HT-29 (cell line): Measurements from ENCODE around the gene RYR1. TPM values are rescaled to one million over a fixed set of nuclear protein-coding genes. Genes with fewer than 3 reads are reported as not detected.
"Not testable (repeated sequence)": the region's sequence is repeated elsewhere in the genome, so short reads cannot be mapped to it uniquely, and the experiment has no call there.

Source experiments
- DNase-seq: peaks from one replicate; pipeline ENCODE4 v3.0.0-alpha.2; 2015; ENCODE audit warnings: low spot score
- total RNA-seq: library from RNA; depleted of rRNA; stranded (reverse); fragments of >200 nt; shearing (Covaris generic); gene quantifications from 2 replicates; pipeline ENCODE4 v1.2.3, GENCODE V29; 2014

RYR1 gene
- total RNA-seq, 1 experiment from 2014 or later: not detected

DNA sequence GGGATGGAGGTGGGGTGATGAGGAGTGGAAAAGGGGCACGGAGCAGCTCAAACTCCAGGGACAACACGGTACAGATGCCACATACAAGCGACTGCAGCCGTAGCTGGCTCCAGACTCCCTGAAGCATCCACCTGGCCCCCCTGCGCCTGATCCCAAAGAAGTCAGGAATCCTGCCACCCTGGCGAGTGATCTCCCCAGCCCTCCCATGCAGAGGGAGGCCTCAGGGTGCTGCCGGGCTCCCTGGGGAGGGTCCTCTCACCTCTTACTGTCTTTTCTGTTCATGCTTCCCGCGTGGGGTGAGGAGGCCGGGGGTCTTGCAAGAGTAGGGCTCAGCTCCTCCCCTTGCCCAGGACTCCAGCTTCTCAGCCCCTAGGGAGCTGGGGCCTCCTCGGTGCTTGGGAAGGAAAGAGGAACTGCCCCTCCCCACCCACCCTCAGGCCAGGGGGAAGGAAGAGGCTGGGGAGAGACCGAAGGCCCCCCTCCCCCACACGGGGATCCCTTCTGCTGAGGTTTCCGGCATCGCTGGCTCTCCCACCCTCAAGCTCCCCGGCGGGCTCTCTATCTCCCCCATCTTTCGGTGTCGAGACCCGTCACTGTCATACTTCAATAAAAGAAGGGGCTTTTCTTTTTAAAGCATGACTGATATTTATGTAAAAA lies 7.6 kb upstream of the RYR1 start, which contains the start of gene RASGRP4:
Gene RASGRP4 (minus strand): TSS at position 410 of the 657 bp plus-strand sequence. CDS start 128 bp downstream, at position 282.
- DNase-seq: no peak

DNA sequence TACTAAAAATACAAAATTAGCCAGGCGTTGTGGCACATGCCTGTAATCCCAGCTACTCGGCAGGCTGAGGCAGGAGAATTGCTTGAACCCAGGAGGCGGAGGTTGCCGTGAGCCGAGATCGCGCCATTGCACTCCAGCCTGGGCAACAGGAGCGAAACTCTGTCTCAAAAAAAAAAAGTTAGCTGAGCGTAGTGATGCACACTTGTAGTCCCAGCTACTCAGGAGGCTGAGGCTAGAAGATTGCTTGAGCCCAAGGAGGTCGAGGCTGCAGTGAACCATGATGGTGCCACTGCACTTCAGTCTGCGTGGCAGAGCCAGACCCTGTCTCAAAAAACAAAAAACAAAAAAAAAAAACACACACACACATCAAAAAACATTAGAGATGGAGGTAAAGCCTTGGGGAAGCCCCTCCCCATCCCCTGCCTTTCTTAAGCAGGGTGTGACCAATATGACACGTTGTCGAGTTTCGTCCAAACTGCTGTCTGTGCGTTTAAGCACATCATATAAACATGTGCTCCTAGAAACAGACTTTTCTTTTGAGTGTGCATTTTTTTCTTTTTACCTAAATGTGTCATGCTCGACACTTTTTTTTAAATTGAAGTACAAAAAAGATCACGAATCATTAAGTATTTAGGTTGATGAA lies 6.3 kb upstream of the RYR1 start:
- DNase-seq: not testable (repeated sequence)

DNA sequence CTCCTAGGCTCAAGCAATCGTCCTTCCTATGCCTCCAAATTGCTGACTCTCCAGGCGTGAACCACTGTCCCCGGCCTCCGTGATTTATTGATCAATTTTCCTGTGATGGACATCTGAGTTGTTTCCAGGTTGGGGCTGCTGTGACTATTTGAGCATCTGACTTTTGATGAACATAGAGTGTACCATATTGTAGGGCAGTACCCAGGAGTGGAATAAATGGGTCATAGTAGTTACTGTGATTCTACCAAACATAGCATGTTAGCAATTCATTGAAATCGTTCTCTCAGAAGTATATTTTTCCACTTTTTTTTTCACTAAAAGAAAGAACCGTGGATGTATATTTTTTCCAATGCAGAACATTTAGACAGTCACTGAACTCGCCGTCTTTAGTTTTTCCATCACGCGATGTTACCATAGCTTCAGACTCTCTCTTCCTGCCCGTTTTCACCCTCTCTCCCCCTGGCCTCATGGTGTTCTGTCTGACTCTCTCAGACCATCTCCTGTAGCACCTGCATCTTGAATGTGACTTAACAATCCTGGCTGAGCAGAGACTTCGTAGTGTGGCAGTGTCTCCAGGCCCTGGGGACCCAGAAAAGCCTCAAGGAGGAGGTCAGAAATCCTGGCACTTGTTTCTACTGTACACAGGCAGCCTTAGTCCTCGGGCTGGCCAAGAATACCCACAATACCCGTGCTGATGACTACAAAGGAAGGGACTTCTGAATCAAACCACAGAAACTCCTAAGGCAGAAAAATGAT lies 4.3 kb upstream of the RYR1 start:
- DNase-seq: no peak

DNA sequence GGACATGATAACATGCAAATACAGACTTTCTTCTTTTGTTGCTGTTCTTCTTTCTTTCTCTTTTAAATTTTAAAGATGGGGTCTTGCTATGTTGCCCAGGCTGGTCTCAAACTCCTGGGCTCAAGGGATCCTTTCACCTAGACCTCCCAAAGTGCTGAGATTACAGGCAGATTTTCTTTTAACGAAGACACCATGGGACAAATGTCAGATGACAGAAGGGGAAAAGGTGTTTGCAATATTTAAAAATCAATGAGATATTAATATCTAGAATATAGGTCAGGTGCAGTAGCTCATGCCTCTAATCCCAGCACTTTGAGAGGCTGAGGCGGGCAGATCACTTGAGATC lies 3.7 kb upstream of the RYR1 start:
- no peak for DNase-seq

DNA sequence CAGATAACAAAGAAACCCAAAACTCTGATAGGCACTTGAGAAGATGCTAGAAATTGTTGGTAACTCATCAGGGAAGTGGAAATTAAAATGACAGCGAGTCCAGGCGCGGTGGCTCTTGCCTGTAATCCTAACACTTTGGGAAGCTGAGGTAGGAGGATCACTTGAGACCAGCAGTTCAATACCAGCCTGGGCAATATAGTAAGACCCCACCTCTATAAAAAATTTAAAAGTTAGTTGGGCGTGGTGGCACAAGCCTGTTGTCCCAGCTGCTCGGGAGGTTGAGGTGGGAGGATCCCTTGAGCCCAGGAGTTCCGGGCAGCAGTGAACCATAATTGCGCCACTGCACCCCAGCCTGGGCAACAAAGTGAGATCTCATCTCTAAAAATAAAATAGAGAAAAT lies 2.6 kb upstream of the RYR1 start:
- DNase-seq: no peak

DNA sequence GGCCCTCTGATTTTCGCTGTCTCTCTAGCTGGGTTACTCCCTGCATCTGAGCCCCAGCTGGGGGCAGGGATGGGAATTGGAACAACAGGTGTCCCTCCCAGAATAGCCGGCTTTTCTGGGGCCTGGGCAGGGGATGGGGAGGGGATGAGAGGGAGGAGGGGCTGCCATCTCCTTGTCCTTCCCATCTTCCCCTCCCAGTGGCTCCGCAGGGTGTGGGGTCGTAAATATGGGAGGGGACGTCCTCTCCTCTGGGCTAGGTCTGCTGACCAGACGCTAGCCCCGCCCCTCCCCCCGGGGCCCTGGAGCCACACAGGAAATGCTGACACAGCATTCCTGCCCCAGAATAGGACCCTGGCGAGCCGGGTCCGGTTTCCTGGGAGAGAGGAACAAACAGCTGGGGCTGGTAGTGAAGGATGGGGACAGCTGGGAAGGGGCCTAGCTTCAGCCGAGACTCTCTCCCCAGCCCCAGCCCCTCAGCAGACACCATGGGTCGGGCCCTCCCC lies 1.1 kb downstream of the RYR1 start:
- DNase-seq: no peak

DNA sequence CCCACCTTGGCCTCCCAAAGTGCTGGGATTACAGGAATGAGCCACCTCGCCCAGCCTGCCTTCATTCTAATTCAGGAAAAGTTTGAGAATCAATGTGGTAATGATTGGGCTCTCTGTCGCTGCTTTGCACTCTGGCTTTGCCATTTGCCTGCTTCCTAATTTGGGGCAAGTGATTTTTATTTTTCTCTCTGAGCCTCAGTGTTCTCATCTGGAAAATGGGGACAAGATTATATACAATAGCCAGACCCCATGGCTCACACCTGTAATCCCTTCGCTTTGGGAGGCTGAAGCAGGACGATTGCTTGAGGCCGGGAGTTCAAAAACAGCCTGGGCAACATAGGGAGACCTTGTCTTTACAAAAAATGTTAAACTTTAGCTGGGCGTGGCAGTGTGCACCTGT lies 3.8 kb downstream of the RYR1 start:
- DNase-seq: no peak

DNA sequence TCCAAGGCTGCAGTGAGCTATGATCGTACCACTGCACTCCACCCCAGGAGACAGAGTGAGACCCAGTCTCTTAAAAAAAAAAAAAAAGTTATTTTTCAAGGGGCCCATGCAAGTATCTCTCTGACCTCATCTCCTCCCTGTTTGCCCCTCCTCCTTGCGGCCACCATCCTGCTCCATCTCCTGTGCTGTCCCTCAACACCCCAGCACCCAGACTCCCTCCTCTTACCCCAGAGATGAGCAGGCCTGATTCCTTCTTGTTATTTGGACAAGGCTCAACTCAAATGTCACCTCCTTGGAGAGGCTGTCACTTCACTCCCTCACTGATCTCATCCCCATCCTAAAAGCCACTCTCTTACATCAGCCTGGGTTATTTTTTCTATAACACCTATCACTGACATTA lies 4.4 kb downstream of the RYR1 start:
- DNase-seq: no peak

DNA sequence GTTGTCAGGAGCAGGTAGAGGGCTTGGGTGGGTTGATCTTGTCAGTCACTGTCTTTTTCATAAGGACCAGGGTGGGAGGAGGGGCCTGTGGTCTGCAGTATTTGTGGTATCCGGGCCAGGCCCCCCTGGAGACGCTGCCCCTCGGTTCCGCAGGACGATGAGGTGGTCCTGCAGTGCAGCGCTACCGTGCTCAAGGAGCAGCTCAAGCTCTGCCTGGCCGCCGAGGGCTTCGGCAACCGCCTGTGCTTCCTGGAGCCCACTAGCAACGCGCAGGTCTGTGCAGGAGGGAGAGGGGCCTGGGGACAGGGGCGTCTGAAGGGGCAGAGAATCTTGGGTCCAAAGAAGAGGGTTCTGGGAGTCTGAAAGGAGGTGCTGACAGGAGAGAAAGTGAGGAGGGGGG lies 7.1 kb downstream of the RYR1 start:
- DNase-seq: no peak

DNA sequence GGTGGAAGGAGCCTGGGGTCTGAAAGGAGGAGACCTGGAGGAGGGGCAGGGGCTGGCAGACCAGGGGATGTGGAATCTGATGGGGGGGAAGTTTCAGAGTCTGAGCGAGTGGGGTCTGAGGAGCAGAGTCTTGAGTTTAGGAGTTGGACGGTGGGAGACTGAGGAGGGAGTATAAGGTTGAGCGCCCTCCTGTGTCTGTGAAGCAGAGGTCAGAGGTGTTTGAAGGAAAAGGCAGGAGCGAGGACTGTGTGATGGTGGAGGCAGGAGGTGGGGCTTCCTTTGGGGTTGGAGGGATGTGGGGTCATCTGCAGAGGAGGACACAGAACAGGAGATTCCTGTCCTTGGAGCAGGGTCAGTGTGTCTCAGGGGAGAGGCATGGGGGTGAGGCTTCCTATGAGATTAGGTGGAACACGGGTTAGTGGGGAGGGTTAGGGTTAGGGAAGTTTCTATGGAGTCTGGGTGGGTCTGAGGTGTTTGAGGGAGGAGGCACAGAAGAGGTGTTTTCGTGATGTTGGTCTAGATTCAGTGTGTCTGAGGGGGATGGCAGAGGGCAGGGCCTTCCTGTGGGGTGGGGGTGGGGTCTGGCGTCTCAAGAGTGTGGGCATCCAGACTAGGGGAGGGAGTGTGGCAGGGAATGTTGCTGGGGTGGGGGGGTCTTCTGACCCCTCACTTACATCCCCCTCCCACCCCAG lies 8.3 kb downstream of the RYR1 start:
- DNase-seq: peak; percentile 39

DNA sequence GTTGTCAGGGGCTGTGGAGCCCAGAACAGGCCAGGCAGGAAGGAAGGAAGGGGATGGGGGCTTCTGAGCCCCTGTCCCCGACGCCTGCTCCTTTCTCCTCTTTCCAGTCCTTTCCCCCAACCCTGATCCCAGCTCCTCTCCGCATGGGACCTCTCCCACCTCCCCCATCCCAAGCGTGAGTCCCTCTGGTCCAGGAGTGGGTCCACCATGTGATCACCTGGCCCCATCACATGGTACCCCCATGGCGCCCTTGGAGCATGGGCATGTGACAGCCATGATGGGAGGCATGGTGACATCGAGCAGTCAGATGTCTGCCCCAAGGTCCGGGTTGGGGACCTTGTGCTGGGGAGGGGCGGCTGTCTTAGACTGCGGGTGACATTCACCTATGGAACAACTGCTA lies 9.2 kb downstream of the RYR1 start:
- no peak for DNase-seq

DNA sequence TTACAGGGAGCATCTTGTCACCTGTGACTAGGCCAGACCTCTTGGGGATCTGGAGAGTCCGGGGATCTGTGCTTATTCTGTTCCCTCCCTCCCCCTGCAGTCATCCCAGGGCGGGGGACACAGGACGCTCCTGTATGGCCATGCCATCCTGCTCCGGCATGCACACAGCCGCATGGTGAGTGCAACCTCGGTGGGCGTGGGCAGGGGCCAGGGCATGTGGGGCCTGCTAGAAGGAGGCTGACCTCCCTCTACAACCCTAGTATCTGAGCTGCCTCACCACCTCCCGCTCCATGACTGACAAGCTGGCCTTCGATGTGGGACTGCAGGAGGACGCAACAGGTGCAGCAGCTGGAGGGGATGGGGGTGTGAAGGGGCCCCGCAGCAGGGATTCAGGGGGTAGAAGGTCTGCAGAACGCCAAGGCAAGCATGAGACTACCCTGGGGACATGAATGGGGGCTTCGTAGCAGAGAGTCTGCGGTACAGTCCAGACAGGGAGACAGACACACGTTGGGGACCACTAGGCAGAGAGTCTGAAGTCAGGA lies 10.0 kb downstream of the RYR1 start:
- DNase-seq: no peak

DNA sequence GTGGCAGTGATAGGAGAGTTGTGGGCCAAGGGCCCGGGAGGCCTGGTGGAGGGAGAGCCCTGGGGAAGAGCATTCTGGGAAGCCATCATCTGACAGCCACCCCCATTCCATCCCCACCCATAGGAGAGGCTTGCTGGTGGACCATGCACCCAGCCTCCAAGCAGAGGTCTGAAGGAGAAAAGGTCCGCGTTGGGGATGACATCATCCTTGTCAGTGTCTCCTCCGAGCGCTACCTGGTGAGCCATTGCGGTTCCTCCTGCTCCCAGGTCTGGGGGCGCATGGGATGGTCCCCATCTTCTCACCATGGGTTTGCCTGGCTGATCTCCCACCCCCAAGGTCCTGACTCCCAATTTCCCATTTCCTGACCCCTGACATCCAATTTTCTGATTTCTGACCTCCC lies 10.5 kb downstream of the RYR1 start:
- DNase-seq: no peak

DNA sequence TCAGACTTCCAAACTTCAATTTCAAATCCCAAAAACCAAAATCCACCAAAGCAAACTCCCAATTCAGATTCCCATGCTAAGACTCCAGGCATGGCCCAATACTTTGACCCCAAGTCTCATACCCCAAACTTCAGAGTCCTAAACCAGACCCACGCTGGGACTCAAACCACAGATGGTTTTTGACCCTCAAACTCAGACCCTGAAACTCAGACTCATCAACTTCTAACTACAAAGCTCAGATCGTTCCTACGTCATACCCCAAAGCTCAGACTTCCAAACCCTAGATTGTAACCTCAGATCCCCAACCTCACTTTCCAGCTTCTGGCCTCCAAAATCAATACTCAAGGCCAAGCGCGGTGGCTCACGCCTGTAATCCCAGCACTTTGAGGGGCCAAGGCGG lies 11.9 kb downstream of the RYR1 start:
- no peak for DNase-seq

DNA sequence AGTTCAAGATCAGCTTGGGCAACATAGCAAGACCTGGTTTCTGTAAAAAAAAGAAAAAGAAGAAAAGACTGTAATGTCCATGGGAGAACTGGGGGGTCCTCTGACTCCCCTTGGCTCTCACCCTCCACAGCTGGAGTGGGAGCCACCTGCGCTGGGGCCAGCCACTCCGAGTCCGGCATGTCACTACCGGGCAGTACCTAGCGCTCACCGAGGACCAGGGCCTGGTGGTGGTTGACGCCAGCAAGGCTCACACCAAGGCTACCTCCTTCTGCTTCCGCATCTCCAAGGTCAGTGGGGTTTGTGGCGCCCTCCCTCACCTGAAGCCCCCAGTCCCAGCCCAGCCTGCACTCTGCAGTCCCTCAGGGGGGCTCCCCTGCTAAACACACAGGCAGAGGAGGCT lies 14.7 kb downstream of the RYR1 start:
- DNase-seq: no peak

DNA sequence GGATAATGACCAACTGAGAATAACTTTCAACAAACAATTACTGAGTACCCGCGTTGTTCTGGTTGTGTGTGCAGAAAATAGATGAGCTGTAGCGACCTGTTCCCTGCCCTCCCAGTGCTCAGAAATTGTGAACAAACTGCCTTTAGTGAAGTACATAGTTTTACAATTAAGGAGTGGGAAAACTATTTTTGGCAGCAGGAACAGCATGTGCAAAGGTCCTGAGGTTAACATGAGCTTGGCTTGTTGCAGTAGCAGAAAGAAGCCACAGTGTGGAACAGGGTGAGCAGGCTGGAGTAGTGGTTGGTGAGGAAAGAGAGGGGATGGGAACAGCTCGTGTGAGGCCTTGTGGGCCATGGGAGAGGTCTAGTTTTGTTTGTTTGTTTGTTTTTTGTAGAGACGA lies 16.0 kb downstream of the RYR1 start:
- DNase-seq: no peak

DNA sequence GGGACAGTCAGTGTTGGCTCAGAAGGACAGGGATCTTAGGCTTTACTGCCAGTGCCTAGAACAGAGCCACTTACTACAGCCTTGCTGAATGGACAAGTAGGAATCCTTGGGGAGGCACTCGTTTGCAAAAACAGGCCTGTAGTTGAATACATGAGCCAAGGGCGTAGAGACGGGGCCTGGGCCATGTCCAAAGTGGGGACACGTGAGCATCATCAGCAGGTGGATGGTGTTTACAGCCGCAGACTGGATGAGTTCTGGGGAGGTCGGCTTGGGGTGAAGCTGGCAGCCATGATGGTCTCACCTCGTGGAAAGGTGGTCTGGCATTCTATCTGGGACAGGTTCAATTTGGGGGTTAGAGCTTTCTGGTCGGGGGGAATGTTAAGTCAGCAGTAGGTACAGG lies 17.5 kb downstream of the RYR1 start:
- DNase-seq: no peak

DNA sequence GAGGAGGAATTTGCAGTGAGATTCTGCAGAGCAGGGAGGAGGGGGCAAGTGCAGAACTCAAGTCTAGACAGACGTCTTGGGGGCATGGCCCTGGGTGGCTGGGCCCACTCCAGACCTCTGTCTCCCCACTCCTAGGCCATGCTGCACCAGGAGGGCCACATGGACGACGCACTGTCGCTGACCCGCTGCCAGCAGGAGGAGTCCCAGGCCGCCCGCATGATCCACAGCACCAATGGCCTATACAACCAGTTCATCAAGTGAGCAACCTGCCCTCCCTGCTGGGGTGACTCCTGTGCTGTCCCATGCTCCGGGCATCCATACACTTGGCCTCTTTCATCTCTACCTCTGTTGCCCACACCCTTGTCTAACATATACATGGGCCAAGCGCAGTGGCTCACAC lies 18.1 kb downstream of the RYR1 start:
- DNase-seq: peak; percentile 15

DNA sequence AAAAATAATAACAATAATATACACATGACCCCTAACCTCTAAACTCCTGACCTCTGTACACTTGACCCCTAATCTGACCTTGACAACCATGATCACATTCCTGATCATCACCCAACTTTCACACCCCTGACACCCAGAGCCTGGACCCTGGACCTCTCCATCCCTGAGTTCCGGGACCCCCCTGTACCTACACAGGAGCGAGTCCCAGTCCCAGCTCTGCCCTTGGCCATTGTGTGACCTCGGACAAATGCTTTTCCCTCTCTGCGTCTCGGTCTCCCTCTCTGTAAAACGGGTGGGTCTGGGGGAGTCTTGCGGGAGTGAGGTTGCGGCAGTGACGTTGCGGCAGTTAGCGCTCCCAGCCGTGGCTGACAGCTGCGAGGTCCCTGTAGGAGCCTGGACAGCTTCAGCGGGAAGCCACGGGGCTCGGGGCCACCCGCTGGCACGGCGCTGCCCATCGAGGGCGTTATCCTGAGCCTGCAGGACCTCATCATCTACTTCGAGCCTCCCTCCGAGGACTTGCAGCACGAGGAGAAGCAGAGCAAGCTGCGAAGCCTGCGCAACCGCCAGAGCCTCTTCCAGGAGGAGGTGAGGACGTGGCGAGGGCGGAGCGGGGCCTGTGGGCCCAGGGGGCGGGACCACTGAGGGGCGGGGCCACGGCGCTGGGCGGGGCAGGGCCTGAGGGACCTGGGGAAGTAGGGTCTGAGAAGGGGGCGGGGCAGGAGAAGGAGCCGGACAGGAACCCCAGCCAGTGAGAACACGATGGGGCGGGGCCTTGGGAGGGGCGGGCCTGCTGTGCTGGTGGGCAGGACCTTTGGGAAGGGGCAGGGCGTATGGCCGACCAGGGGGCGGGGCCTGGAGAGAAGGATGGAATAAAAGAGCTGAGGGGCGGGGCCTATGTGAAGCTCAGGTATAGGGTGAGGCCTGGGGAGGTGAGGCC lies 19.2 kb downstream of the RYR1 start:
- peak; percentile 58 for DNase-seq

DNA sequence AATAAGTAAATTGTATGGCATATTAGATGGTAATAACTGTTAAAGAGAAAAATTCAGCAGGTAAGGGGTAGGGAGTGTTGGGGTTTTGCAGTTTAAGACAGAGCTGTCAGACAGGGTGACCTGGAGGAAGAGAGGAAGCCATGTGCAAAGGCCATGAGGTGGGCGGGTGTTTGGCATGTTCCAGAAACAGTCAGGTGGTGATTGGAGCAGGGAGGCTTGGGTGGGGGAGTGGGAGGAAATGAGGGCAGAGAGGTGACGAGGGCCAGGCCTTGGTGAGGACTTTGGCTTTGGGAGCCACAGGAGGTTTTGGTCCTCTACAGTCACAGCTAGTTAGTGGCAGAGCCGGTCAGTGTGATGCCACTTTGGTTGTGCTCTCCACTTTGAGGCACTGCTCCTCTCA lies 20.1 kb downstream of the RYR1 start:
- no peak for DNase-seq

DNA sequence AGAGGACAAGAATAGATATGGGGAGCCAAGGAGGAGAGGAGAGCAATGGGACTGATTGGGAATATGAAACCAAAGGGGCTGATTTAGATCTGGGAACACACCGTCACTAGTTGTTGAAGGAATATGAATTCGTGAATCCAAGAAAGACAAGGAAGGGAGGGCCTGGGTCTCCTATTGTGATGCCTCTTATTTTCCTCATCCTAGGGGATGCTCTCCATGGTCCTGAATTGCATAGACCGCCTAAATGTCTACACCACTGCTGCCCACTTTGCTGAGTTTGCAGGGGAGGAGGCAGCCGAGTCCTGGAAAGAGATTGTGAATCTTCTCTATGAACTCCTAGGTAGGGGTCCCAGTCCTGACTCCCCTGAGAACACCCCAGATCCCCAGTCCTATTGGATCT lies 21.5 kb downstream of the RYR1 start:
- peak; percentile 46 for DNase-seq
